Measurements from ENCODE around the gene VMAC. TPM values are rescaled to one million over a fixed set of nuclear protein-coding genes. Genes with fewer than 3 reads are reported as not detected.
"Not testable (repeated sequence)": the region's sequence is repeated elsewhere in the genome, so short reads cannot be mapped to it uniquely, and the experiment has no call there.

Gene VMAC, protein sequence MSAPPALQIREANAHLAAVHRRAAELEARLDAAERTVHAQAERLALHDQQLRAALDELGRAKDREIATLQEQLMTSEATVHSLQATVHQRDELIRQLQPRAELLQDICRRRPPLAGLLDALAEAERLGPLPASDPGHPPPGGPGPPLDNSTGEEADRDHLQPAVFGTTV
- 4.3 and 5.5 TPM in 2 replicates for total RNA-seq

DNA sequence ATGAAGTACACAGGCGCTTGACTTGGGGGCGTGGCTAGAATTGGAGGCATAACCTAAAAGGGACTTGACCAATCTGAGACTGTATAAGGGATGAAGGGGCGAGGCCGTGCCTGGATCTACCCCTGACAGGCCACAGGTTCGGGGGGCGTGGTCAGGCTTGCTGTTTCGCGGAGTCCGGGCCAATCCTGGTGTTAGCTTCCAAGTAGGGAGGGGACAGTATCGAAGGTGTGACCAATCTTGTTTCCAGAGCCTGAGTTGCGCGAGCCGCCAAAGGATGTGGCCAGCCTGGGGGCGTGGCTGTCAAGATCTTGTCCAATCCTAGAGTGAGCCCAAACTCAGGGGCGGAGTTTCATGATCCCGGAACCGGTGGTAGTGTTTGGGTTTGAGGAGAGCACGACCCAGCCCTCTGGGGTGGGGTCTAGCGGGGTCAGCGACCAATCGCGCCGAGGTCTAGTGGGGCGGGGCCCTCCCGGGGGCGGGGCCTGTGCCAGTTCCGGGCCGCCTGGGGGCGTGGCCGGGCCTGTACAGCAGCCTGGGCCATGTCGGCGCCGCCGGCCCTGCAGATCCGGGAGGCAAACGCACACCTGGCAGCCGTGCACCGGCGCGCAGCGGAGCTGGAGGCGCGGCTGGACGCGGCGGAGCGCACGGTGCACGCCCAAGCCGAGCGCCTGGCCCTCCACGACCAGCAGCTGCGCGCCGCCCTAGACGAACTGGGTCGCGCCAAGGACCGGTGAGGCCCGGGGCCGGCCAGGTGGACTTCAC is at the start of gene VMAC:
Gene VMAC, plus strand, starts transcription at position 521 of the 762 bp plus-strand sequence. Its CDS starts 19 bp downstream, at position 540.
- TF ChIP-seq, protein P1, sequence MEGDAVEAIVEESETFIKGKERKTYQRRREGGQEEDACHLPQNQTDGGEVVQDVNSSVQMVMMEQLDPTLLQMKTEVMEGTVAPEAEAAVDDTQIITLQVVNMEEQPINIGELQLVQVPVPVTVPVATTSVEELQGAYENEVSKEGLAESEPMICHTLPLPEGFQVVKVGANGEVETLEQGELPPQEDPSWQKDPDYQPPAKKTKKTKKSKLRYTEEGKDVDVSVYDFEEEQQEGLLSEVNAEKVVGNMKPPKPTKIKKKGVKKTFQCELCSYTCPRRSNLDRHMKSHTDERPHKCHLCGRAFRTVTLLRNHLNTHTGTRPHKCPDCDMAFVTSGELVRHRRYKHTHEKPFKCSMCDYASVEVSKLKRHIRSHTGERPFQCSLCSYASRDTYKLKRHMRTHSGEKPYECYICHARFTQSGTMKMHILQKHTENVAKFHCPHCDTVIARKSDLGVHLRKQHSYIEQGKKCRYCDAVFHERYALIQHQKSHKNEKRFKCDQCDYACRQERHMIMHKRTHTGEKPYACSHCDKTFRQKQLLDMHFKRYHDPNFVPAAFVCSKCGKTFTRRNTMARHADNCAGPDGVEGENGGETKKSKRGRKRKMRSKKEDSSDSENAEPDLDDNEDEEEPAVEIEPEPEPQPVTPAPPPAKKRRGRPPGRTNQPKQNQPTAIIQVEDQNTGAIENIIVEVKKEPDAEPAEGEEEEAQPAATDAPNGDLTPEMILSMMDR (IDR thresholded peaks at IDR 0.05; ENCODE audit: insufficient read depth, low read length, poor library complexity, severe bottlenecking): no peak

DNA sequence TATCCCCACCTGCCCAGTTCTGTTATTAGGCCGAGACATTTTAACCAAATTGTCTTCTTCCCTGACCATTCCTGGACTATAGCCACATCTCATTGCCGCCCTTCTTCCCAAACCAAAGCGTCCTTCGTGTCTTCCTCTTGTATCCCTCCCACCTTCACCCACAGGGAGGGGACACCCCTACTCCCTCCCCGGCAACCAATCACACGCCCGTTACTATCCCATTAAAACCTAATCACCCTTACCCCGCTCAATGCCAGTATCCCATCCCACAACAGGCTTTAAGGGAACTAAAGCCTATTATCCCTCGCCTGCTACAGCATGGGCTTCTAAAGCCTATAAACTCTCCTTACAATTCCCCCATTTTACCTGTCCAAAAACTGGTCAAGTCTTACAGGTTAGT is 49.5 kb upstream of the VMAC start:
- not testable (repeated sequence) for H3K4me3 ChIP-seq (ENCODE audit: low read depth, low read length); H3K36me3 ChIP-seq (ENCODE audit: control insufficient read depth, insufficient read depth, low read length); DNase-seq (ENCODE audit: low read depth); H3K27me3 ChIP-seq (ENCODE audit: control insufficient read depth, insufficient read depth, low read length)

More for the DNA sequence above, at the start of gene VMAC:
- DNase-seq (ENCODE audit: low read depth): peak; percentile 100
- H3K27me3 ChIP-seq (ENCODE audit: control insufficient read depth, insufficient read depth, low read length): no peaks in the 10 kb centered on the region
- no peaks in the 10 kb centered on the region for H3K36me3 ChIP-seq (ENCODE audit: control insufficient read depth, insufficient read depth, low read length)
- H3K4me3 ChIP-seq (ENCODE audit: low read depth, low read length): peak within 1 kb of the TSS; percentile 81

DNA sequence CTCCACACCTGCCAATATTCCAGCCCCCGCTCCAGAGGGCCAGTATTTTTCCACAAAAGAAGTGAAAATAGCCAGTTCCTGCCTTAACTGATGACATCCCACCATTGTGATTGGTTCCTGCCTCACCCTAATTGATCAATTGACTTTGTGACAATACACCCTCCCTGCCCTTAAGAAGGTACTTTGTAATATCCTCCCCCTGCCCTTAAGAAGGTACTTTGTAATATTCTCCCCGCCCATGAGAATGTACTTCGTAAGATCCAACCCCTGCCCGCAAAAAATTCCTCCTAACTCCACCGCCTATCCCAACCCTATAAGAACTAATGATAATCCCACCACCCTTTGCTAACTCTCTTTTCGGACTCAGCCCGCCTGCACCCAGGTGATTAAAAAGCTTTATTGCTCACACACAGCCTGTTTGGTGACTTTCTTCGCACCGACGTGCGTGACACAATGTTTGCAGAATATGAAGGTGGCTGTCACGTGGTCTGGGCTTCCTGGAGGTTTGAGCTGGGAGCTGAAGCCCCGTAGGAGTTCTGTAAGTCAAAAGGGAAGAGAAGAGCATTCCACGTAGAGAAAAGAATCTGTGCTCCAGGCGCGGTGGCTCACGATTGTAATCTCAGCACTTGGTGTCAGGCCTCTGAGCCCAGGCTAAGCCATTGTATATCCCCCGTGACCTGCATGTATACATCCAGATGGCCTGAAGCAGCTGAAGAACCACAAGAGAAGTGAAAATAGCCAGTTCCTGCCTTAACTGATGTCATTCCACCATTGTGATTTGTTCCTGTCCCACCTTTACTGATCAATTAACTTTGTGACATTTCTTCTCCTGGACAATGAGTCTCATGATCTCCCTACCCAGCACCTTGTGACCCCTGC is 47.2 kb upstream of the VMAC start:
- no peak for DNase-seq (ENCODE audit: low read depth)
- H3K27me3 ChIP-seq (ENCODE audit: control insufficient read depth, insufficient read depth, low read length): peaks cover 2% of the 10 kb centered on the region
- H3K36me3 ChIP-seq (ENCODE audit: control insufficient read depth, insufficient read depth, low read length): no peaks in the 10 kb centered on the region
- TF ChIP-seq, protein P1 (IDR thresholded peaks at IDR 0.05; ENCODE audit: insufficient read depth, low read length, poor library complexity, severe bottlenecking): no peak
- H3K4me3 ChIP-seq (ENCODE audit: low read depth, low read length): no peak overlapping the region

DNA sequence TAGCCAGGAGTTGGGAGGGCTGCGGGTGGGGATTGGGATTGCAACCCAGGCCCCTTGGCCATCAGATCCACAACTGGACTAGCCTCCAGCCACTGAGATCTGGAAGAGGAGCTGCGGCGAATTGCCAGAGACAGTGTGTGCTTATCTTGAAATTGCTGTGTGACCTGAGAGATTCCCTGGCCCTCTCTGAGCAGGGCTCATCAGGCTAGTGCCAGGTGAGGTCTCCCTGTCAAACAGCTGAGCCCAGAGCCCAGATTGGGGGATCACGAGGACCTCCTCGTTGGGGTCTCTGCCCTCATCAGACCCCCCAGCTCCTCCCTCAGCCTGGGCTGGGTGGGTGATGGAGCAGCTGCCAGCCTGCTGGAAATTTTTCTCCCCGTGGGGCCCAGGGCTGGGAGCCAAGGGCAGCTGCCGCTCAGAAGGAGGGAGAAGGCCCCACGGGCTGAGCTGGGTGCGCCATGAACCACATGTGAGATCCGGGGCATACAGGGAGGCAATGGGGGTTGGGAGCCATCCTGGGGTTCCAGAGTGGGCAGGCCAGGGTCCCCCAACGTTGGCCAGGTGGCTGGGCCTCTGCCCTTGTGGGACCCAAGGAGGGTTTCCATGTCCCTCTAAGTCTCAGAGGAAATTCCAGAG is 41.5 kb upstream of the VMAC start:
- no peak for DNase-seq (ENCODE audit: low read depth)
- Histone ChIP-seq H3K36me3 (ENCODE audit: control insufficient read depth, insufficient read depth, low read length) (no peaks in the 10 kb centered on the region), H3K4me3 (ENCODE audit: low read depth, low read length) (no peak overlapping the region), H3K27me3 (ENCODE audit: control insufficient read depth, insufficient read depth, low read length) (peaks cover 7% of the 10 kb centered on the region)
- TF ChIP-seq, protein P1 (IDR thresholded peaks at IDR 0.05; ENCODE audit: insufficient read depth, low read length, poor library complexity, severe bottlenecking): no peak

DNA sequence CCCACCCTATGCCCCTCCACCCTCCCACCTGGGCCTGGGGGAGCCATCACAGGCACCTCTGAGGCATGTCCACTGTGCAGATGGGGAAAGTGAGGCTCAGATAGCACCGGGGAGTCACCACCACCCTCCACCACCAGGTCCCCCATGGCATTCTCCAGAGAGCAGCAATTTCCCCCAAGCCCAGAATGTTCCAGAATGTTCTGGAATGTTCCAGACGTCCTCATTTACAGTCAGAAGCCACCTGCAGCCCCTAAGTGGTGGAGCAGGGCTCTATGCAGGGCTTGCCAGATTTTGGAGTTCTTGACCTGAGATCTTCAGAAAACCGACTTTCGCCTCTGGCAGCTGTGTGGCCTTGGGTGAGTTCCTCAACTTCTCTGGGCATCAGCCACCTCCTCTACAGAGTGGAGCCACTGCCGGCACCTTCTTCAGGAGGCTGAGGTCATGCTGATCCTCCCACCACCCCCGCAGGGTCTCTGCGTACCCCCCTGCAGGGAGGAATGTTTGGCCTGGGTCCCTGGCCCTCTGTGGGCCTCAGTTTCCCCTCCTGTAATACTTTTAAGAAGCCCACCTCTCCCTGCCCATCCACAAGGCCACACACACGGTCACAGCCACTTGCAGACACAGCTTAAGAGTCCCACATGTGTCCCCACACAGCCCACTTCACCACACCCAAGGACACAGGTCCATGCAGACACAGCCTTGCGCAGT is 40.5 kb upstream of the VMAC start:
- Histone ChIP-seq H3K36me3 (ENCODE audit: control insufficient read depth, insufficient read depth, low read length) (no peaks in the 10 kb centered on the region), H3K27me3 (ENCODE audit: control insufficient read depth, insufficient read depth, low read length) (peaks cover 7% of the 10 kb centered on the region), H3K4me3 (ENCODE audit: low read depth, low read length) (no peak overlapping the region)
- DNase-seq (ENCODE audit: low read depth): no peak
- TF ChIP-seq, protein P1 (IDR thresholded peaks at IDR 0.05; ENCODE audit: insufficient read depth, low read length, poor library complexity, severe bottlenecking): no peak
